Measurements from ENCODE around the gene CHN2. TPM values are rescaled to one million over a fixed set of nuclear protein-coding genes. Genes with fewer than 3 reads are reported as not detected.

CHN2 gene
- total and polyA plus RNA-seq, 2 donors (not counting 1 experiment from before 2014, with no cell fraction given) = 0.86 to 1.4 TPM

GRCh38 chr7:29265208-29265923 lies 70.8 kb downstream of the CHN2 start:
- Mint-ChIP-seq H3K4me3 (no peak overlapping the region), H3K27ac (no peak overlapping the region), H3K9me3 (ENCODE audit: insufficient read depth) (peaks cover 3% of the 10 kb centered on the region), H3K4me1 (no peaks in the 10 kb centered on the region), H3K27me3 (no peaks in the 10 kb centered on the region)
- ChIA-PET POLR2A (no interaction called here), CTCF (no interaction called here)
- H3K27ac ChIP-seq (ENCODE audit: low read length in 2 of 2) = no peak overlapping the region
- DNase-seq (no peak), ATAC-seq (ENCODE audit: low read depth) (no peak)
- TF ChIP-seq EZH2 (IDR thresholded peaks at IDR 0.05; ENCODE audit: borderline replicate concordance, insufficient read depth, low read depth, low read length, poor library complexity, severe bottlenecking) (no peak), CTCF (IDR thresholded peaks at IDR 0.05) (no peak)
- WGBS (ENCODE audit: insufficient coverage) = 84% methylated on average over 6 of the region's 6 CpGs
- no peaks in the 10 kb centered on the region for H4K20me1 ChIP-seq (ENCODE audit: control insufficient read depth, insufficient read depth, low read length, poor library complexity, severe bottlenecking)
- no peak overlapping the region for H3K9ac ChIP-seq (ENCODE audit: low read length)
- no peaks in the 10 kb centered on the region for H3K27me3 ChIP-seq (replicated peaks in 1 of 4; ENCODE audit: control extremely low read depth in 1 of 4, control insufficient read depth in 3 of 4, insufficient read depth in 4 of 4, low read length in 3 of 4)
- no peaks in the 10 kb centered on the region for H3K79me2 ChIP-seq (ENCODE audit: control insufficient read depth, insufficient read depth, low read length)
- H3K9me3 ChIP-seq (ENCODE audit: control extremely low read depth in 1 of 3, control insufficient read depth in 2 of 3, insufficient read depth in 1 of 3, low read length in 2 of 3) = peaks cover 0 to 9% (median 0%) of the 10 kb centered on the region in 3 donors
- intact Hi-C loops (cut with micrococcal nuclease) = no loop called here
- no peaks in the 10 kb centered on the region for H3K36me3 ChIP-seq (replicated peaks in 1 of 2; ENCODE audit: control extremely low read depth in 1 of 2, control insufficient read depth in 1 of 2, extremely low read depth in 1 of 2, insufficient read depth in 2 of 2, low read length in 1 of 2)
- H3K4me1 ChIP-seq (ENCODE audit: control insufficient read depth in 2 of 2, insufficient read depth in 2 of 2, low read length in 2 of 2) = no peaks in the 10 kb centered on the region
- H2AFZ ChIP-seq (ENCODE audit: insufficient read depth, low read depth, low read length, poor library complexity, severe bottlenecking) = no peak overlapping the region
- no peak overlapping the region for H3K4me2 ChIP-seq (replicated peaks; ENCODE audit: low read depth, low read length, poor library complexity, severe bottlenecking)
- H3K4me3 ChIP-seq (ENCODE audit: control extremely low read depth in 1 of 5, extremely low read depth in 1 of 5, insufficient read depth in 1 of 5, low read depth in 2 of 5, low read length in 4 of 5) = no peak overlapping the region

DNA sequence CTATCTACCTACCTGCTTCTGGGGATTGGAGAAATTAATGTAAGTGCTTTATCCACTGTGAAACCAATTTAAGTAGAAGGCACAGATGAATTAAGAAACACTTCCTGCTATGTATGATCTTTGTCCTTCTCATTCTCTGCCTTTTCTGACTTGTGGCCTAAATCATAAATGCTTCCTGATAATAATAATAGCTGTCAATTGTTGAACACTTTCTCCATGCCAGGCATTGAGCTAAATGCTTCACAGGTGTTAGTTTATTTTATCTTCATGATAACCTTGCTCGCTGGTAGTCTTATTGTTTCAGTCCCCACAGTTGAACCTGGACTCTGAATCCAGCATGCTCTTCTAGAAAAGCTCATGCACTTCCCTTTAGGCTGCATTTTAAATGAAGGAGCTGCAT lies 75.4 kb downstream of the CHN2 start:
- CTCF ChIA-PET = no interaction called here
- H3K27ac Mint-ChIP-seq = no peak overlapping the region
- intact Hi-C loops (cut with micrococcal nuclease) = no loop called here

More for the DNA sequence above, 75.4 kb downstream of the CHN2 start:
- no peak overlapping the region for H3K27ac ChIP-seq (ENCODE audit: low read length in 2 of 2)
- H3K4me3 ChIP-seq (ENCODE audit: control extremely low read depth in 1 of 5, extremely low read depth in 1 of 5, insufficient read depth in 1 of 5, low read depth in 2 of 5, low read length in 4 of 5) = no peak overlapping the region
- no peaks in the 10 kb centered on the region for H3K9me3 ChIP-seq (ENCODE audit: control extremely low read depth in 1 of 3, control insufficient read depth in 2 of 3, insufficient read depth in 1 of 3, low read length in 2 of 3)
- ATAC-seq (ENCODE audit: low read depth) = no peak
- no peaks in the 10 kb centered on the region for H3K27me3 ChIP-seq (replicated peaks in 1 of 4; ENCODE audit: control extremely low read depth in 1 of 4, control insufficient read depth in 3 of 4, insufficient read depth in 4 of 4, low read length in 3 of 4)
- no peak overlapping the region for H3K9ac ChIP-seq (ENCODE audit: low read length)
- H3K4me1 Mint-ChIP-seq = peaks cover 9% of the 10 kb centered on the region
- H3K4me3 Mint-ChIP-seq = no peak overlapping the region
- no peaks in the 10 kb centered on the region for H4K20me1 ChIP-seq (ENCODE audit: control insufficient read depth, insufficient read depth, low read length, poor library complexity, severe bottlenecking)
- no CpG with 5 or more reads among the region's 1 CpG for WGBS (ENCODE audit: insufficient coverage)
- no peak for TF ChIP-seq CTCF (IDR thresholded peaks at IDR 0.05)
- no peaks in the 10 kb centered on the region for H3K79me2 ChIP-seq (ENCODE audit: control insufficient read depth, insufficient read depth, low read length)
- peaks cover 3% of the 10 kb centered on the region for H3K9me3 Mint-ChIP-seq (ENCODE audit: insufficient read depth)
- no peaks in the 10 kb centered on the region for H3K27me3 Mint-ChIP-seq
- no peaks in the 10 kb centered on the region for H3K36me3 ChIP-seq (replicated peaks in 1 of 2; ENCODE audit: control extremely low read depth in 1 of 2, control insufficient read depth in 1 of 2, extremely low read depth in 1 of 2, insufficient read depth in 2 of 2, low read length in 1 of 2)
- H3K4me1 ChIP-seq (ENCODE audit: control insufficient read depth in 2 of 2, insufficient read depth in 2 of 2, low read length in 2 of 2) = no peaks in the 10 kb centered on the region
- no peak overlapping the region for H2AFZ ChIP-seq (ENCODE audit: insufficient read depth, low read depth, low read length, poor library complexity, severe bottlenecking)
- no peak for DNase-seq
- H3K4me2 ChIP-seq (replicated peaks; ENCODE audit: low read depth, low read length, poor library complexity, severe bottlenecking) = no peak overlapping the region
- POLR2A ChIA-PET = no interaction called here

Measured in B cell (primary cell).